Measurements from ENCODE around the gene THSD1. TPM values are rescaled to one million over a fixed set of nuclear protein-coding genes. Genes with fewer than 3 reads are reported as not detected.

Gene THSD1
- total RNA-seq, 1 donor from 2014 or later, result 0.27 TPM

GRCh38 chr13:52361225-52361624 lies 44.7 kb downstream of the THSD1 start:
- H3K27me3 Mint-ChIP-seq (ENCODE audit: unreplicated experiment), result no peaks in the 10 kb centered on the region
- DNase-seq, result no peak
- H3K27ac Mint-ChIP-seq (ENCODE audit: unreplicated experiment), result no peak overlapping the region
- TF ChIP-seq CTCF (IDR thresholded peaks at IDR 0.05; ENCODE audit: partially characterized antibody, unreplicated experiment), result no peak
- H3K36me3 Mint-ChIP-seq (ENCODE audit: unreplicated experiment), result no peaks in the 10 kb centered on the region
- no peak overlapping the region for H3K4me3 Mint-ChIP-seq (ENCODE audit: unreplicated experiment)
- H3K4me1 Mint-ChIP-seq (ENCODE audit: low read depth, unreplicated experiment), result no peaks in the 10 kb centered on the region
- H3K9me3 Mint-ChIP-seq (ENCODE audit: unreplicated experiment), result no peaks in the 10 kb centered on the region

- DNase-seq, result no peak
- Mint-ChIP-seq H3K36me3 (ENCODE audit: unreplicated experiment) (no peaks in the 10 kb centered on the region), H3K27ac (ENCODE audit: unreplicated experiment) (no peak overlapping the region), H3K4me1 (ENCODE audit: low read depth, unreplicated experiment) (no peaks in the 10 kb centered on the region), H3K9me3 (ENCODE audit: unreplicated experiment) (peaks cover 2% of the 10 kb centered on the region), H3K27me3 (ENCODE audit: unreplicated experiment) (no peaks in the 10 kb centered on the region), H3K4me3 (ENCODE audit: unreplicated experiment) (no peak overlapping the region)
- no peak for TF ChIP-seq CTCF (IDR thresholded peaks at IDR 0.05; ENCODE audit: partially characterized antibody, unreplicated experiment)
Observed at GRCh38 chr13:52359534-52359933, 46.4 kb downstream of the THSD1 start.

- no peak for DNase-seq
- no peak overlapping the region for H3K4me3 Mint-ChIP-seq (ENCODE audit: unreplicated experiment)
- H3K36me3 Mint-ChIP-seq (ENCODE audit: unreplicated experiment), result no peaks in the 10 kb centered on the region
- H3K27me3 Mint-ChIP-seq (ENCODE audit: unreplicated experiment), result no peaks in the 10 kb centered on the region
- TF ChIP-seq CTCF (IDR thresholded peaks at IDR 0.05; ENCODE audit: partially characterized antibody, unreplicated experiment), result no peak
- no peaks in the 10 kb centered on the region for H3K4me1 Mint-ChIP-seq (ENCODE audit: low read depth, unreplicated experiment)
- H3K27ac Mint-ChIP-seq (ENCODE audit: unreplicated experiment), result no peak overlapping the region
- H3K9me3 Mint-ChIP-seq (ENCODE audit: unreplicated experiment), result peaks cover 2% of the 10 kb centered on the region
Observed at GRCh38 chr13:52356327-52356726, 49.6 kb downstream of the THSD1 start.

GRCh38 chr13:52353193-52353592 lies 52.8 kb downstream of the THSD1 start:
- Mint-ChIP-seq H3K36me3 (ENCODE audit: unreplicated experiment) (no peaks in the 10 kb centered on the region), H3K4me1 (ENCODE audit: low read depth, unreplicated experiment) (no peaks in the 10 kb centered on the region), H3K4me3 (ENCODE audit: unreplicated experiment) (no peak overlapping the region), H3K9me3 (ENCODE audit: unreplicated experiment) (peaks cover 2% of the 10 kb centered on the region), H3K27ac (ENCODE audit: unreplicated experiment) (no peak overlapping the region), H3K27me3 (ENCODE audit: unreplicated experiment) (no peaks in the 10 kb centered on the region)
- TF ChIP-seq CTCF (IDR thresholded peaks at IDR 0.05; ENCODE audit: partially characterized antibody, unreplicated experiment), result no peak
- DNase-seq, result no peak

- no peak for DNase-seq
- Mint-ChIP-seq H3K4me3 (ENCODE audit: unreplicated experiment) (no peak overlapping the region), H3K36me3 (ENCODE audit: unreplicated experiment) (no peaks in the 10 kb centered on the region), H3K27me3 (ENCODE audit: unreplicated experiment) (no peaks in the 10 kb centered on the region), H3K4me1 (ENCODE audit: low read depth, unreplicated experiment) (no peaks in the 10 kb centered on the region), H3K9me3 (ENCODE audit: unreplicated experiment) (no peaks in the 10 kb centered on the region), H3K27ac (ENCODE audit: unreplicated experiment) (no peak overlapping the region)
- TF ChIP-seq CTCF (IDR thresholded peaks at IDR 0.05; ENCODE audit: partially characterized antibody, unreplicated experiment), result no peak
Observed at GRCh38 chr13:52348983-52349780, 56.8 kb downstream of the THSD1 start.

All from glutamatergic neuron (in vitro differentiated cells).